ENCODE measurements around the gene DYSF. TPM values are rescaled to one million over a fixed set of nuclear protein-coding genes. Genes with fewer than 3 reads are reported as not detected.
A peak's percentile ranks its signal among the peaks of the same experiment; 100 is the strongest.

Gene DYSF
- total RNA-seq, 4 donors from 2014 or later = 2.6 to 20.7 (median 12.7) TPM

DNA sequence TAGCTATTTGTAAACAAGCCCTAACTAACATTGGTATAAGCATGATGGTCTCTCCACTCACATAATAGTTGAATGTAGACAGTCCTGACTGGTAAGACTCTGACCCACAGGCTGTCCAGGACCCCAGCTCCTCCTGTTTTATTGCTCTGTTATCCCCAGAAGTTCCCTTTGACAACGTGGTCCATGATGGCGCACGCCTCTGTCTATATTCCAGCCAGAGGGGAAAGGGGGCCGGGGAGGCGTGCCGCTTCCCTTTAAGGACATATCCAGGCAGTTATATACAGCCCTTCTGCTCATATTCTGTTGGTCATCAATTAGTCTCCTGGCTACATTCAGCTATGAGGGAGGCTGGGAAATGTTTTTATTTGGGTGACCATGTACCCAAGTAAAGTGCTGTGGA, 6.7 kb downstream of the DYSF start:
- DNase-seq = no peak

GRCh38 chr2:71460595-71461303, 7.4 kb downstream of the DYSF start:
- Histone ChIP-seq H3K4me1 (no peaks in the 10 kb centered on the region), H3K27me3 (no peaks in the 10 kb centered on the region), H3K36me3 (no peaks in the 10 kb centered on the region), H3K4me3 (no peak overlapping the region), H3K9me3 (no peaks in the 10 kb centered on the region), H3K27ac (no peak overlapping the region)
- no peak for DNase-seq
- intact Hi-C loops (cut with DNase I; ENCODE audit: low total_unique reads) = no loop called here
- TF ChIP-seq POLR2A (IDR thresholded peaks at IDR 0.05) (no peak), CTCF (IDR thresholded peaks at IDR 0.05) (peak in 1 of 4 experiments; percentile 24)

More for the DNA sequence above, 6.7 kb downstream of the DYSF start:
- TF ChIP-seq POLR2A (IDR thresholded peaks at IDR 0.05) (no peak), CTCF (IDR thresholded peaks at IDR 0.05) (no peak)
- Histone ChIP-seq H3K4me3 (no peak overlapping the region), H3K9me3 (no peaks in the 10 kb centered on the region), H3K27ac (no peak overlapping the region), H3K27me3 (no peaks in the 10 kb centered on the region), H3K4me1 (no peaks in the 10 kb centered on the region), H3K36me3 (no peaks in the 10 kb centered on the region)
- intact Hi-C loops (cut with DNase I; ENCODE audit: low total_unique reads) = no loop called here

DNA sequence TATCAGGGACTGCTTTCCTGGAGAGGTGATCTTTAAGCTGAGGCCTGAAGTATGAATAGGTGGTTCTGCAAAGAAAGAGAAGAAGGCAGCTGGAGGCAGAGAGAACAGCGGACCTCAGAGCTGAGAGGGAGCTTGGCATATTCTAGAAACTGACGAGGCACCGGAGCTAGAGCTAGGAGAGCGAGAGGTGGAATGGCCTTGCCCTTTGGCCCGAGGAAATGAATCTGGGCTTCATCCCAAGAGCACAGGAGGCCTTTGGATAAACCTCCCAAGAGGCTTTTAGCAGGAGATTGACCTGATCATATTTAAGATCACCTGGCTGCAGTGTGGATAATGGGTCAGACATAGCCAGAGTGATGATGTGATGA, 7.9 kb downstream of the DYSF start:
- no peaks in the 10 kb centered on the region for H3K9me3 ChIP-seq
- no peaks in the 10 kb centered on the region for H3K36me3 ChIP-seq
- intact Hi-C loops (cut with DNase I; ENCODE audit: low total_unique reads) = no loop called here
- no peaks in the 10 kb centered on the region for H3K27me3 ChIP-seq
- no peaks in the 10 kb centered on the region for H3K4me1 ChIP-seq
- no peak for DNase-seq
- H3K4me3 ChIP-seq = no peak overlapping the region
- no peak overlapping the region for H3K27ac ChIP-seq
- no peak for TF ChIP-seq CTCF (IDR thresholded peaks at IDR 0.05)
- TF ChIP-seq POLR2A (IDR thresholded peaks at IDR 0.05) = no peak

GRCh38 chr2:71462056-71462605, 8.8 kb downstream of the DYSF start:
- no peaks in the 10 kb centered on the region for H3K9me3 ChIP-seq
- no peak overlapping the region for H3K4me3 ChIP-seq
- no peaks in the 10 kb centered on the region for H3K27me3 ChIP-seq
- intact Hi-C loops (cut with DNase I; ENCODE audit: low total_unique reads) = no loop called here
- H3K27ac ChIP-seq = no peak overlapping the region
- TF ChIP-seq CTCF (IDR thresholded peaks at IDR 0.05) (no peak), POLR2A (IDR thresholded peaks at IDR 0.05) (no peak)
- H3K36me3 ChIP-seq = no peaks in the 10 kb centered on the region
- no peaks in the 10 kb centered on the region for H3K4me1 ChIP-seq
- DNase-seq = no peak

- Histone ChIP-seq H3K27me3 (no peaks in the 10 kb centered on the region), H3K27ac (no peak overlapping the region), H3K4me1 (no peaks in the 10 kb centered on the region), H3K4me3 (no peak overlapping the region), H3K36me3 (no peaks in the 10 kb centered on the region), H3K9me3 (no peaks in the 10 kb centered on the region)
- no peak for DNase-seq
- TF ChIP-seq CTCF (IDR thresholded peaks at IDR 0.05) = no peak
- TF ChIP-seq POLR2A (IDR thresholded peaks at IDR 0.05) = no peak
- intact Hi-C loops (cut with DNase I; ENCODE audit: low total_unique reads) = no loop called here
Observed at GRCh38 chr2:71462641-71463341, 9.4 kb downstream of the DYSF start.
